DMS153 (cell line): Measurements from ENCODE around the gene PRLH.

Source experiments
- DNase-seq: peaks from one replicate; lab custom pipeline; 2025; lab: John Stamatoyannopoulos, UW

Gene PRLH

GRCh38 chr2:237539681-237540080 is 26.7 kb upstream of the PRLH start:
- no peak for DNase-seq

- no peak for DNase-seq
These were observed 26.1 kb upstream of the PRLH start for GRCh38 chr2:237540223-237540775.

- peak; percentile 75 for DNase-seq
These were observed 25.6 kb upstream of the PRLH start for GRCh38 chr2:237540823-237541222.

- no peak for DNase-seq
These were observed 25.1 kb upstream of the PRLH start for GRCh38 chr2:237541243-237541642.

GRCh38 chr2:237542001-237542704 is 24.2 kb upstream of the PRLH start:
- DNase-seq, result no peak

- DNase-seq, result no peak
These were observed 20.1 kb upstream of the PRLH start for GRCh38 chr2:237546040-237546875.

GRCh38 chr2:237546876-237547395 is 19.4 kb upstream of the PRLH start:
- no peak for DNase-seq

GRCh38 chr2:237547841-237548416 is 18.4 kb upstream of the PRLH start:
- DNase-seq, result peak; percentile 80

- DNase-seq, result no peak
These were observed 17.2 kb upstream of the PRLH start for GRCh38 chr2:237549216-237549615.

GRCh38 chr2:237549643-237550415 is 16.5 kb upstream of the PRLH start:
- no peak for DNase-seq

GRCh38 chr2:237551071-237551574 is 15.3 kb upstream of the PRLH start:
- DNase-seq, result no peak

GRCh38 chr2:237552908-237553307 is 13.5 kb upstream of the PRLH start:
- no peak for DNase-seq

- DNase-seq, result no peak
These were observed 12.4 kb upstream of the PRLH start for GRCh38 chr2:237553948-237554347.

GRCh38 chr2:237555560-237555959 is 10.8 kb upstream of the PRLH start:
- no peak for DNase-seq

- no peak for DNase-seq
These were observed 9.4 kb upstream of the PRLH start for GRCh38 chr2:237556773-237557632.

GRCh38 chr2:237557633-237558015 is 8.8 kb upstream of the PRLH start:
- no peak for DNase-seq

GRCh38 chr2:237558961-237559641 is 7.3 kb upstream of the PRLH start:
- DNase-seq, result peak; percentile 76

- no peak for DNase-seq
These were observed 5.2 kb upstream of the PRLH start for GRCh38 chr2:237561221-237561620.

GRCh38 chr2:237563816-237564215 is 2.6 kb upstream of the PRLH start:
- DNase-seq, result no peak

- DNase-seq, result no peak
These were observed 1.7 kb upstream of the PRLH start for GRCh38 chr2:237564526-237565131.
